WERI-Rb-1 (cell line): ENCODE results near the gene SF3B4.
A peak's percentile ranks its signal among the peaks of the same experiment; 100 is the strongest.
"Not testable (repeated sequence)": the region's sequence is repeated elsewhere in the genome, so short reads cannot be mapped to it uniquely, and the experiment has no call there.

Source experiments
- DNase-seq: peaks from one replicate; pipeline ENCODE4 v3.0.0-alpha.2; 2020
- H3K27ac ChIP-seq: fragments of 250-450 bp; sonication (Bioruptor Pico); 2 replicates; pipeline ENCODE4 v1.5.1; 2020; ENCODE audit warnings: mild to moderate bottlenecking, moderate library complexity
- H3K27me3 ChIP-seq: fragments of 250-450 bp; sonication (Bioruptor Pico); 2 replicates; pipeline ENCODE4 v1.5.1; 2021; ENCODE audit warnings: mild to moderate bottlenecking, low read depth, moderate library complexity; ENCODE audit not compliant: insufficient read depth, severe bottlenecking
- H3K36me3 ChIP-seq: fragments of 250-450 bp; sonication (Bioruptor Pico); 2 replicates; pipeline ENCODE4 v1.5.1; 2020; ENCODE audit warnings: mild to moderate bottlenecking, moderate library complexity
- H3K4me3 ChIP-seq: 2 replicates; pipeline ENCODE4 v1.5.1; 2011; ENCODE audit warnings: low read depth, mild to moderate bottlenecking, control low read depth, low read length
- H3K9me3 ChIP-seq: fragments of 250-450 bp; sonication (Bioruptor Pico); 2 replicates; pipeline ENCODE4 v1.5.1; 2021; ENCODE audit warnings: mild to moderate bottlenecking, moderate library complexity; ENCODE audit not compliant: severe bottlenecking
- TF ChIP-seq, protein P1 (sequence below): IDR thresholded peaks from 2 replicates; pipeline ENCODE4 v1.5.1; 2011; ENCODE audit warnings: low read depth, mild to moderate bottlenecking, control low read depth, inconsistent platforms, low read length

SF3B4 gene

DNA sequence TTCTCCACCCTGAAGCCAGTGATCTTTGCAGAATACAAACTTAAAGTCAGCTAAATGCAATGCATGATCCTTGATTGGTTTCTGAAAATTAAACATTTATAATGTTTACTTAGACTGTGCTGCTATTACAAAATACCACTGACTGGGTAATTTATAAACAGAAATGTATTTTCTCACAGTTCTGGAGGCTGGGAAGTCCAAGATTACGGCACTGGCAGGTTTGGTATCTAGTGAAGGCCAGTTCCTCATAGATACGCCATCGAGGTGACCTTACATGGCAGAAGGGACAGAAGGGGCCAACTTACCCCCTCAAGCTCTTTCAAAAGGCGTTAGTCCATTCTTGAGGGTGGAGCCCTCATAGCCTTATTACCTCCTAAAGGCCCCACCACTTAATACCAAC is 31.0 kb downstream of the SF3B4 start:
- Histone ChIP-seq H3K9me3 (no peaks in the 10 kb centered on the region), H3K4me3 (no peak overlapping the region), H3K36me3 (no peaks in the 10 kb centered on the region), H3K27me3 (no peaks in the 10 kb centered on the region), H3K27ac (no peak overlapping the region)
- TF ChIP-seq, protein P1, sequence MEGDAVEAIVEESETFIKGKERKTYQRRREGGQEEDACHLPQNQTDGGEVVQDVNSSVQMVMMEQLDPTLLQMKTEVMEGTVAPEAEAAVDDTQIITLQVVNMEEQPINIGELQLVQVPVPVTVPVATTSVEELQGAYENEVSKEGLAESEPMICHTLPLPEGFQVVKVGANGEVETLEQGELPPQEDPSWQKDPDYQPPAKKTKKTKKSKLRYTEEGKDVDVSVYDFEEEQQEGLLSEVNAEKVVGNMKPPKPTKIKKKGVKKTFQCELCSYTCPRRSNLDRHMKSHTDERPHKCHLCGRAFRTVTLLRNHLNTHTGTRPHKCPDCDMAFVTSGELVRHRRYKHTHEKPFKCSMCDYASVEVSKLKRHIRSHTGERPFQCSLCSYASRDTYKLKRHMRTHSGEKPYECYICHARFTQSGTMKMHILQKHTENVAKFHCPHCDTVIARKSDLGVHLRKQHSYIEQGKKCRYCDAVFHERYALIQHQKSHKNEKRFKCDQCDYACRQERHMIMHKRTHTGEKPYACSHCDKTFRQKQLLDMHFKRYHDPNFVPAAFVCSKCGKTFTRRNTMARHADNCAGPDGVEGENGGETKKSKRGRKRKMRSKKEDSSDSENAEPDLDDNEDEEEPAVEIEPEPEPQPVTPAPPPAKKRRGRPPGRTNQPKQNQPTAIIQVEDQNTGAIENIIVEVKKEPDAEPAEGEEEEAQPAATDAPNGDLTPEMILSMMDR: no peak
- DNase-seq: no peak

DNA sequence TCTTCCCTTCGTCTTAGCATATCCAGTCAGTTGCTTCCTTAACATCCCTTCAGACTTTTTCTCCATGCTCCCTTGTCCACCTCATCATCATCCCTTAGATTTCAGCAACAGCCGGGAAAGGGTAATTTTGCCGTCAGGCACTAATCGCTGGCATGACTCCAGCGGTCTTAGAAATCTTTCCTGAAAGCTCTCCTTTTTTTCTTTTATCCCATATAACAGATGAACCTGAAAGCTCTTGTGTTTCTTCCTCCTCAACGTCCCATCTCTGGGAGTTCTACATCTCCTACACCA is 38.7 kb downstream of the SF3B4 start:
- Histone ChIP-seq H3K9me3 (no peaks in the 10 kb centered on the region), H3K27me3 (no peaks in the 10 kb centered on the region), H3K36me3 (no peaks in the 10 kb centered on the region; the same call in 1 of the 2 replicates), H3K4me3 (peak overlapping the region; percentile 74), H3K27ac (peak overlapping the region; percentile 89)
- TF ChIP-seq, protein P1: no peak
- peak; percentile 9 for DNase-seq

DNA sequence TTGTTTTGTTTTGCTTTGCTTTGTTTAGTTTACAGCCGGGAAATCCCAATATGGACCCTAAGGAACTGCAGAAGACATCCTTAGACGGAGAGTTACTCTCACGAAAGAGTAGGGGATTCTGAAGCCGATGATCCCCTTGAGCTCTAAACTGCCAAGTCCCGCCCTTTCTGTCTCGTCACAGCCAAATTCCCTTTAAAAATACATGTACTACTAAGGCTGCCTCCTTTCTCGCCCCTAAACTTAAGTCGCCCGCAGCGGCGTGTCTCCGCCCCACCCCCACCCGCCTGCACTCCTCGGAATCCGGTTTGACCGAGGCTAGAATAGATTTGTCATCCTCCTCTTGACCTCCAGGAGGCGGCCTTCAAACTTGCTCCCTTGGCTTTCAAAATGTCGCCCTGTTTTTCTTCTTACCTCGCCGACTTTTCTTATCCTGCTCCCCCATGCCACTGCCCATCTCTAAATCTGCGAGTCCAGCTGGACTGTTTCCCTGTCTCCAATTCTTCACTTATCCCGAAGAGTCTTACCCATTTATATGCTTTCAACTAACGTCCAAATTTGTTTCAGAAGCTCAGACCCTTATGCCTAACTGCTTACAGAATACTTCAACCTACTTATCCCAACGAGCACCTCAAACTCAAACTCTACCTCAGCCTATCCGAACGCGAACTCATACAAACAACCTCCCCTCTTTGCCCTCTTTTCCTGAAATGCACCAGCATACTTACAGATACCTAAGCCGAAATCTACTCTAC is 39.2 kb downstream of the SF3B4 start:
- H3K9me3 ChIP-seq: no peaks in the 10 kb centered on the region
- DNase-seq: peak; percentile 94
- TF ChIP-seq, protein P1: peak; percentile 84
- peak overlapping the region; percentile 89 for H3K27ac ChIP-seq
- H3K36me3 ChIP-seq: no peaks in the 10 kb centered on the region; the same call in 1 of the 2 replicates
- peak overlapping the region; percentile 74 for H3K4me3 ChIP-seq
- H3K27me3 ChIP-seq: no peaks in the 10 kb centered on the region

DNA sequence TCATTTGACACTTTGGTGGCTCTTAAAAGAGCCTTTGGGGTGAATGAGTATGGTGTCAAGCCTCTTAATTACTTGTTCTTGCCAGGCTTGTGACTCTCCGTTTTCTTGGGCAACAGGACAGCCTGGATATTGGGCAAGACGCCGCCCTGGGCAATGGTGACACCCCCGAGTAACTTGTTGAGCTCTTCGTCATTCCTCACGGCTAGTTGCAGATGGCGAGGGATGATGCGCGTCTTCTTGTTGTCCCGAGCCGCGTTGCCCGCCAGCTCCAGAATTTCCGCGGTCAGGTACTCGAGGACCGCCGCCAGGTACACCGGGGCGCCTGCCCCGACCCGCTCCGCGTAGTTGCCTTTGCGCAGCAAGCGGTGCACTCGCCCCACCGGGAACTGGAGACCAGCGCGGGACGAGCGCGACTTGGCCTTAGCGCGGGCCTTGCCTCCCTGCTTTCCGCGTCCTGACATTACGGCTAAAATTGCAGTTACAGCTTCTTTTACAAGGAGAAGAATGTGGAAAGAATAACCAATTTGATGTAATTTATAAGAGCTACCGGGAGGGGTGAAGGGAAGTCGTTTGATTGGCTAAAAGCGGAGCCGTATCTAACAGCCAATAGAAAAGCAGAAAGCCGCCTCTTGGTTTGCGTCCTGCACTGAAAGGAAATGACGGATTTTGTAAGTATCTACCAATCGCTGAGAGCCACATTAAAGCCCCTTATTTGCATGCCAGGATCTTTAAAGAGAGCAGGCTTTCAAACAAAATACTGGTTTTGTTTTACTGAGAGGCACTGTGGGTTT is 40.0 kb downstream of the SF3B4 start:
- Histone ChIP-seq H3K27me3 (no peaks in the 10 kb centered on the region), H3K9me3 (no peaks in the 10 kb centered on the region), H3K36me3 (no peaks in the 10 kb centered on the region; the same call in 1 of the 2 replicates), H3K27ac (peak overlapping the region; percentile 89), H3K4me3 (peak overlapping the region; percentile 74)
- DNase-seq: peak; percentile 93
- TF ChIP-seq, protein P1: no peak

DNA sequence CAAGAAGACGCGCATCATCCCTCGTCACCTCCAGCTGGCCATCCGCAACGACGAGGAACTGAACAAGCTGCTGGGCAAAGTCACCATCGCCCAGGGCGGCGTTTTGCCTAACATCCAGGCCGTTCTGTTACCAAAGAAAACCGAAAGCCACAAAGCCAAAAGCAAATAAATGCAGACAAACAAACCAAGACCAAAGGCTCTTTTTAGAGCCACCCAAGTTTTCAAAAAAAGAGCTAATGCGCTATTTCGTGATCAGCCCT is 40.5 kb downstream of the SF3B4 start:
- DNase-seq, H3K9me3 ChIP-seq, H3K36me3 ChIP-seq, H3K27me3 ChIP-seq: not testable (repeated sequence)
- H3K27ac ChIP-seq: peak overlapping the region; percentile 89
- H3K4me3 ChIP-seq: peak overlapping the region; percentile 74

DNA sequence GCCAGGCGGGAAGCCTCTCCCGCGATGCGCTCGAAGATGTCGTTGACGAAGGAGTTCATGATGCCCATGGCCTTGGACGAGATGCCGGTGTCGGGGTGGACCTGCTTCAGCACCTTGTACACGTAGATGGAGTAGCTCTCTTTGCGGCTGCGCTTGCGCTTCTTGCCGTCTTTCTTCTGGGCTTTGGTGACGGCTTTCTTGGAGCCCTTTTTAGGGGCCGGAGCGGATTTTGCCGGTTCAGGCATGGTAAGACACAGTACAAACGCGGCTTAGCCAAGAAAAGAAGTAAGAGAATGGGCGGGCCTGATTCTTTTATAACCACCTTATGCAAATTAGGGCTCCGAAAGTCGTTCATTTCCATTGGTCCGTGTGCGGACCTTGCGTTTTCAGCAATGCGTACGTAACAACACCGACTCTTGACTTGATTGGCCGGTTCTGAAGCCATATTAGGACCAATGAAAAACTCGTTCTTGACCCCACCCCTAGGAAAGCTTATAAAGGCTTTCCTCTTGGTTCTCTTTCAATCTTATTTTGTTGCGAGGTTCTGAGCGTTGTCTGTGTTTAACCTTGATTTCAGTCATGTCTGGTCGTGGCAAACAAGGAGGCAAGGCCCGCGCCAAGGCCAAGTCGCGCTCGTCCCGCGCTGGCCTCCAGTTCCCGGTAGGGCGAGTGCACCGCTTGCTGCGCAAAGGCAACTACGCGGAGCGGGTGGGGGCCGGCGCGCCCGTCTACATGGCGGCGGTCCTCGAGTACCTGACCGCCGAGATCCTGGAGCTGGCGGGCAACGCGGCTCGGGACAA is 41.0 kb downstream of the SF3B4 start:
- H3K36me3 ChIP-seq: no peaks in the 10 kb centered on the region; the same call in 1 of the 2 replicates
- no peaks in the 10 kb centered on the region for H3K27me3 ChIP-seq
- peak overlapping the region; percentile 82 for H3K4me3 ChIP-seq
- DNase-seq: peak; percentile 97
- H3K9me3 ChIP-seq: no peaks in the 10 kb centered on the region
- TF ChIP-seq, protein P1: no peak
- peak overlapping the region; percentile 91 for H3K27ac ChIP-seq

DNA sequence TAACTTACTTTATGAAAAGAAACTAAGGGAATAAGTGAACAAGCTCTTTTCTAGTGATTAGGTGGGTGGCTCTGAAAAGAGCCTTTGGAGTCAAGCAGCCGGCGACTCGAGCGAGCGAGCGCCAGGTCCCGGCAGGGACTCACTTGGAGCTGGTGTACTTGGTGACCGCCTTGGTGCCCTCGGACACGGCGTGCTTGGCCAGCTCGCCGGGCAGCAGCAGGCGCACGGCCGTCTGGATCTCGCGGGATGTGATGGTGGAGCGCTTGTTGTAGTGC is 41.5 kb downstream of the SF3B4 start:
- H3K9me3 ChIP-seq, H3K36me3 ChIP-seq, H3K27me3 ChIP-seq, DNase-seq: not testable (repeated sequence)
- peak overlapping the region; percentile 82 for H3K4me3 ChIP-seq
- peak overlapping the region; percentile 91 for H3K27ac ChIP-seq
